Activated CD4-positive, alpha-beta T cell treated with anti-CD3 and anti-CD28 coated beads for 4 hours (primary cell): ENCODE data around the gene STUM.
"Not testable (repeated sequence)": the region's sequence is repeated elsewhere in the genome, so short reads cannot be mapped to it uniquely, and the experiment has no call there.

ENCODE experiments used
- DNase-seq, 2 donors: peaks; one replicate each; pipeline ENCODE4 v3.0.0-alpha.2; 2020

Gene STUM

DNA sequence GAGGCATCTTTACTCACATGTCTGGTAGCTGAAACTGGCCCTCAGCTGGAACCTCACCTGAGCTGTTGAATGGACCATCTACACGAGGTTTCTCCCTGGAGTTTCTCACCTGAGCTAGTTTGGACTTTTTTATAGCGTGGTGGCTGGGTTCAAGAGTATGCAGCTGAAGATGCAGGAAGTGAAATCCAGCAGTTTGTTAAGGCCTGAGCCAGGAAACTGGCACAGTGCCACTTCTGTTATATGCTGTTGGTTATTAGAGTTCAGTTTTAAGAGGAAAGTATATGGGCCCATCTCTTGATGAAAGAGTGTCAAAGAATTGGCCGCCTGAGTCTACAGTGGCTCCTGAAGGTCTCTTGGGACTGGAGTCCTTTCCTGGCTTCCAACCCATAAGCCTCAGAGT is 35.6 kb downstream of the STUM start:
- DNase-seq: no peak

DNA sequence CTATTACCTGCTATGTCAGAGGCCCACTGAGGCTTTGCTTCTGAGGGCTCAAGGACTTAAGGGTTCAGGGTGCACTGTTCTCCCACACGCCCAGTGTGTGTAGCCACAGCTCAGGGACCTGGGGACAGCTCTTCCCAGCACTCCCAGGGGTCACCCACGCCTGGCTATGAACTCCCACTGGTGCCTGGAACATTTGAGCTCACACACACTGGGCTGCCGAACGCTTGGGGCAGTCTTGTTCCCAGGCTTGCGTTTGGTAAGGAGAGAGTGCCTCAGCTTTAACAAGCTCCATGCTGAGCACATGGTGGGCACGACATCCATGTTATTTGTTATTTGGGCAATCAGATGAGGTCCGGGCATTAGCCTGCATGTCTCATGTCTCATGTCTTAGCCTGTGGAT is 37.6 kb downstream of the STUM start:
- DNase-seq: no peak

DNA sequence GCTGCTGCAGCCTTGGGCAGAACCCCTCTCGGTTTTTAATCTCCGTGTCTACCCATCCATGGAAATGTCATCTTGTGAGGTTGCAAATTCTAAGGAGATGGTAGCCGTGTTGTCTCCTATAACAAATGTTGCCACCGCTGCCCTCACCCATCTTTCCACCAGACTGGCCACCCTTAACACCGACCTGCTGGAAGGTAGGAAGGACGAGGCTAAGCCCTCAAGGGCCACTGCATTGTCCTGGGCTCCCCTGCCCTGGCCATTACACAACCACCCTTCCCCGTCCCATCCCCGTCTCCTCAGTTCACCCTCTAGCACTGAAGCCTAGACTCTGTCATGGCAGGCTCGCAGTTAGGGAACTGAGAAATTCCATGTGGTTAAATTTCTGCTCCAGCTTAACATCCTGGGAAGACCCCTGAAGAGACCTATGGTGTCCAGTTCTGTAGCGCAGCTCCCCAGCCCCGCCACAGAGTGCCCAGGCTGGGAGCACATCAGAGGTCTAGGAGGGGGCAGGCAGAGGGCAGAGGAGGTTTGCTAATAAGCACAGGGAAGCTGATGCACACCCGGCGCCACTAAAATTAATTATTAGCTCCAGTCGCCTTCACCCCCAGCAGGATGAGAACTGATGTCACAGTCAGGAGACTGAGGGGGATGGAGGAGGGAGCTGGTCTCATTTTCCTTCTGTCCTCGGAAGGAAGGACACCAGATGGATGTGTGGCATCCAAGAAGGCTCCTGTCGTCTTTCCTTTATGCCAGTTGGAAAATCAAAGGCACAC is 38.3 kb downstream of the STUM start:
- DNase-seq: no peak

DNA sequence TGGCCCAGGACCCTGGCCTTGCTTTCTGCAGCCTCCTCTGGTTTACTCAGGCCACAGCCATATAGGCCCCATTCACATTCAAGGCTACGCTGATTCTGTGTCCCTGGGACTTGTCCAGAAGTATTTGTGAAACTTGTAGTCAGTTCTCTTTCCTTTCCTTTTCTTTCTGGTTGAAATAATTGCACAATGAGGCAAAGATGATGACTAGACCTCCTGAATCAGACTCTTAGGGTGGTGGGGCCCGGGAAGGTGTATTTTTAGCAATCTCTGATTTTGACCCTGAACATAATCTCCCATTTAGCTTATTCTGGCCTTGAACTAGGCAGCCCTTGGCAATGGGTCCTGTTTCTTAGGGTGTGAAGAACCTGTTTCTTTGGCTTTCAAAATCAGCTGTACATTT is 39.9 kb downstream of the STUM start:
- no peak for DNase-seq

DNA sequence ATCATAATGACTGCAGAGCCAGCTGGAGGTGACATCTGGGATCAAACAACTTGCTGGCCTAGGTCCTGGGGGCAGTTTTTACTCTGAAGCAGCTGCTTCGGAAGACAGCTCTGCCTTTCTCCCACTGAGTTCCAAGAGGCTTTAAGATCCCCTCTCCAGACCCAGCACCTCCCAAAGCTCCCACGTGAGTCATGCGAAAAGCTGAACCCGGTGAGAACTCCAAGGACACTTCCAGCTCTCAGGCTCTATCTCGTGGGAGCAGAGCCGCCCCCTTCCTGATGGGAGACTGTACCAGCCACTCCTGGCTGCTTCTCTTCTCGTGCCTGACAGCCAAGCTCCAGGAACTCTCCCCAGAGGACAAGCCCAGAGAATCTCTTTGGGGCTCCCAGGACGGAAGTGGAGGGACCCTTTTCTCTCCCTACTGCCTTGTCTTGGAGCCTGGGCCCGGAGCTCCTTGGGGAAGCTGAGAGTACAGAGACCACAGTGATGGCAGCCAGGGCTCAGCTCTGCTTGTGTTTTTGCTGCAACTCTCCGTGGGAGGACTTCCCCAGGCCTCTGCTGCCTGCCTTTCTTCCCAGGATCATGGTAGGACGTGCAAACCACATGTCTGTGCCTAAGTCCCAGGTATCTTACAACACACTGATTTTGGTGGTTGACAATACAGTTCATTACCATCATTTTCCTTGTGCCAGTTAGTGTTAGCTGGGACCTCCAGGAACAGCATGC is 40.6 kb downstream of the STUM start:
- no peak for DNase-seq

DNA sequence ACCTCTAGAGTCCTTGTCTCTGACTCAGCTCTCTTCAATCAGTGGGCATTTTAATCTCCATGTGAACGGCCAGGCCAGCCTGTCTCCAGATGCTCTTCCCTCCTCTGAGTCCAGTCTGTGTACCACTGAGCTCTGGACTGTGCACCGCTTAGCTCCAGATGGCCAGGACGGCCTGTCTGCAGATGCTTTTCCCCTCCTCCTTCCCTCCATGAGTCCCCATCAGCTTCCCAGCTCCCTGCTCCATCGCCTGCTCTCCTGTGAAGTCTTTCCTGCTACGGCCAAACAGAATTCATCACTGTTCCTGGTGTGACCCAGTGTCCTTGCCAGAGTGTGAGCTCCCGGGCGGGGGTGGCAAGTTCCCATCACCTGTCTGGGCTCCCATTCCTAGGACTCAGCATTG is 42.0 kb downstream of the STUM start:
- DNase-seq: no peak

DNA sequence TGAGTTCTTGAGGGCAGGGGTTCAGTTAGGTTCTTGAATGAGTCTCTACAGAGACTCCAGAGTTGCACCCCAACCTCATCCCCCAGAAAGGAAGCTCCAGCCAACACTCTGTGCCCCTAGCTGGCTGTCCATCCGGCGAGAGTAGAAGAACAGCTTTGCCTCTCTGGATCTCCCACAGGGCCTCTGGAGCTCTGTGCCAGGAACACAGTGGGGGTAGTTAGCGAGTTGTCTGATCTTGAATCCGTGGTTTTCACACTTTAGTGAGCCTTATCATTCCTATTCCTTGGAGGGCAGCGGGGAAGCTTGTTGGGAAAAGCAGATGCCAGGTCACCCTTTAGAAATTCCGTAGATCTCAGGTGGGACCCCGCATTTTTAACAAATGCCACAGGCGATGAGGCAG is 45.0 kb downstream of the STUM start:
- DNase-seq: no peak

DNA sequence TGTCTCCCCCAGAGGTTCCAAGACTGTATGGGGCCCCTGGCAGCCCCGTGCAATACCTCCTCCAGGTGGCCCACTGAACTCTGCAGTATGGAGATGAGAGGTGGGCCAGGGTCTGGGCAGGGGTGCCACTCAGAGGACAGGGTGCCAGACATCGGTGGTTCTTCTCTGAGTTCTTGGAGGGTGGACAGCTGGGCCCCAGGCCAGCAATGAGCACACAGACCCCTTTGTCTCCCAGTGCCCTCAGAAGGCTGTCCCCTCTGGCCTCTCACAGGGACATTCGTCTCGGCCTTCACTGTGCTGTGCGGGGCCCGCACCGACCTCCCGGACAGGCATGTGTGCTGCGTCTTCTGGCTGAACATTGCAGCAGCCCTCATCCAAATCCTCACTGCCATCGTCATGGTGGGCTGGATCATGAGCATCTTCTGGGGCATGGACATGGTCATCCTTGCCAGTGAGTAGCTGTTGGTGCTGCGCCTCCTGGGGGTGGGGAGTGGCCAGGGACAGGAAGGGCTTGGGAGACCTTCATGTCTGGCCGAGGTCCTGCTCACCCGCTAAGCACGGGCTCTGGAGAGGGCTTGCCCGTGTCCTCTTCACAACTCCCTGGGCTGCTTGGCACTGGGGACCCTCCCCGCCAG is 48.1 kb downstream of the STUM start:
- no peak for DNase-seq

DNA sequence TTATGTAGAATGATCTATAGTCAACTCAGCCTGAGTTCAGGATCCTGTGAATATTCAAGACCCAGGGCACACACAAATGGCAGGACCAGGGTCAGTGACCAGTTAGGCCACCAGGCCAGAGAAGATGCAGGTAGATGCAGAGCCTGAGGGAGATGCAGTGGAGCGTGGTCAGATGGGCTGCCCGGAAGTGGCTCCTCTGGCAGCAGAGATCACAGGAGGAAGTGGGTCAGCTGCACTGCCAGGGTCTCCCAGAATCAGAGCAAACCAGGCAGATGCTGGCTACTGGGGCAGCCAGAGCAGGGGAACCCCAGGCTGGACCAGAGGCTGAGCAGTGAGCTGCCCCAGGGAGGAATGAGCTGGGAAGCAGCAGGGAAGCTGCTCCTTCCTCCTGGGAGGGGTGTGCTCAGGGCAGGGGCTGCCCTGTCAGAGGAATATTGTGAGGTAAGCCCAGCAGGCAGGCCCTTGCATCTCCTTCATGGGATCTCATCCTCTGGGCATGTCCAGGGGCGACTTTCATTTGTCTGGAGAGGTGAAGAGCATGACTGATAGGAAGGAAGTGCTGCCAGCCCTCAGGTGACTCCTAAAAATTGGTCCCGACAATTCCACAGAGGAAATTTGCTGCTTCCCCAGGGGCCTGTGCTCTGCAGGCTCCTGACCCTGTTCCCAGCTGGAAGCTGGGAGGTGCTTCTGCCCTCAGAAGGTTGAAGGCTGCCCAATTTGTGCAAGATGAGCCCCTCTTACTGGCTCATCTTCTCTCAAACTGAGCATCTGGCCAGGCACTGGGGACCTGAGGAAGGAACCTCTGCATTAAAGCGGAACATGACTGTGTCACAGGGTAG is 49.3 kb downstream of the STUM start:
- no peak for DNase-seq

DNA sequence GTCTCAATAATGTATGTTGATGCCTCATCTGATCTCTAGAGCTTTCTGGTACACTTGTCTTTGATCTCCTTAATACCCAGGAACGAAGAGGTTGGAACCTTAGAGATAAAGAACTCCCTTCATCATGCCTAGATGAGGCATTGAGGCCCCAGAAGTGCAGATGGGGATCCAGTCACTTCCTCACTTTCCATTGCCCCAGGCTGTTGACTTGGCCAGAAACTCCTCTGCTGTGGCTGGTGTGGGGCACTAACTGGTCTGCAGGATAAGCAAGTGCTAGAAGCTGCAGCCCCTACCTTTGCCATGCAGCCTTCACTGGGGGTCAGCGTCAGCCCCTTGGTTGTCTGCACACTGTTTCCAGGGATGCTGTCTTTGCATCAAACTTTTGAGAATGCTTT is 49.9 kb downstream of the STUM start:
- DNase-seq: no peak

DNA sequence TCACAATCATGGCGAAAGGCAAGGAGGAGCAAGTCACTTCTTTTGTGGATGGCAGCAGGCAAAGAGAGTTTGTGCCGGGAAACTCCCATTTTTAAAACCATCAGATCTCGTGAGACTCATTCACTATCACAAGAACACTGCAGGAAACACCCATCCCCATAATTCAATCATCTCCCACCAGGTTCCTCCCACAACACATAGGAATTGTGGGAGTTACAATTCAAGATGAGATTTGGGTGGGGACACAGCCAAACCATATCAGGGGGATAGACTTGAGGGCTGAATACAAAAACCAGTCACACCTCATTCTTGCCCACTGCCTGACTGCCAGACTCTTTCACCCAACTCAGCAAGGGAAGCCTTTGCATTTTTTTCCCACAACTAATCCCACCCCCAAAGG is 50.4 kb downstream of the STUM start:
- not testable (repeated sequence) for DNase-seq

DNA sequence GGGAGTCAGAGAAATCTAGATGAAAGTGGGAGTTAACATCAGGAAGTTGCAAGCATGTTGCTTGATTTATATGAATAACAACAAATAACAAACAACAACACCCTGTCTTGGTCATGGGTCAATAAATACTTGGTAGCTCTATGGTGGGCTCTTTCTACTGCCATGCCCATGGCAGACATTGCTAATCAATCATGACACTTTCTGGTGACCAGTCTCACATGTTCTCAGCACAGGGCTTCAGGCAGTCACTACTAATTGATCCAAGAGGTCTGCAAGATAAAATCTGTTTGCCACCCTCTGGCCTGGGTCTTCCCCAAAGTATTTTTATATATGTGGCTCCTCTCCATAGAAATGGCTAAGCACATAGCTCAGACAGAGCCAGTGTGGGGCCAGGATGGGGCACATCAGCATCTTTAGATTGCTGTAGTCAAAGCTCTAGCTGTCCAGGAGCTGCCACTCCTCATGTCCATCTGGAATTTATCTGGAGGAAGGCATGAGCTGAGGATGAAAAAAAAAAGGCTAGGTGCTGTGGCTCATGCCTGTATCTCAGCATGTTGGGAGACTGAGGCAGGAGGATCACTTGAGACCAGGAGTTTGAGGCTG is 51.2 kb downstream of the STUM start:
- no peak for DNase-seq

DNA sequence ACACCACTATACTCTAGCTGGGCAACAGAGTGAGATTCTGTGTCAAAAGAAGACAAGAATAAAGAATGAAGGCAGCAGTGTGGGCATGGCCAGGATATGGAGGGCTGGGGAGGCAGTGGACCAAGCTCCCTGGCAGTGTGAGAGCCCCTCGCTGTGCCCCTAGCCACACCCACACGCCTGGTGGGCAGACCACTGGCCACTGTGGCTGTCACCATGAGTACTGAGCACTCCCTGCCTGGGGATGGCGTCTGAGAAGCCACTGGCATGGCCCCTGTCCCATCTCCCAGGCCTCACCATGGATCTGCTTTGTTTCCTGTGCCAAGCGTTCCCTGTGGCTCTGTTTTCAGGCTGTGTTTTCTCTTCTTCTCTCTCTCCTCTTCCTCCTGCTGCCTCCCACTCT is 51.7 kb downstream of the STUM start:
- DNase-seq: no peak

DNA sequence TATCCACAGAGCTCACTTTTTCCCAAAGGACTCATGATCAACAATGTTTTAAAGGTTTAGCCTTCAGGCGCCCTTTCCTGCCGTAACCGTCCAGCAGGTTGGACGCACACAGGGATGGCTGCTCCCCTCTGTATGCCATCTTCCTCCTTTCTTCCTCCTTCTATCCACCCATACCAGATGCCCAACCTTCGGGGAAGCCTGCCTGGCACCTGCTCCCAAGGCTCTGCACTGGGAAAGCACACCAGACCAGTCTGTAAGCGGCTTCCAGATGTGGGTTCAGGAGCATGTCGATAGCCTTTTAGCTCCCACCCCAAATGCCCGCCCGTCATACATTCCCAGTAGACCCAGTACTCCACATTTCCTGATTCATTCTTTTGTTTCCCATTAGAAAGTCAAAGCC is 52.9 kb downstream of the STUM start:
- no peak for DNase-seq

DNA sequence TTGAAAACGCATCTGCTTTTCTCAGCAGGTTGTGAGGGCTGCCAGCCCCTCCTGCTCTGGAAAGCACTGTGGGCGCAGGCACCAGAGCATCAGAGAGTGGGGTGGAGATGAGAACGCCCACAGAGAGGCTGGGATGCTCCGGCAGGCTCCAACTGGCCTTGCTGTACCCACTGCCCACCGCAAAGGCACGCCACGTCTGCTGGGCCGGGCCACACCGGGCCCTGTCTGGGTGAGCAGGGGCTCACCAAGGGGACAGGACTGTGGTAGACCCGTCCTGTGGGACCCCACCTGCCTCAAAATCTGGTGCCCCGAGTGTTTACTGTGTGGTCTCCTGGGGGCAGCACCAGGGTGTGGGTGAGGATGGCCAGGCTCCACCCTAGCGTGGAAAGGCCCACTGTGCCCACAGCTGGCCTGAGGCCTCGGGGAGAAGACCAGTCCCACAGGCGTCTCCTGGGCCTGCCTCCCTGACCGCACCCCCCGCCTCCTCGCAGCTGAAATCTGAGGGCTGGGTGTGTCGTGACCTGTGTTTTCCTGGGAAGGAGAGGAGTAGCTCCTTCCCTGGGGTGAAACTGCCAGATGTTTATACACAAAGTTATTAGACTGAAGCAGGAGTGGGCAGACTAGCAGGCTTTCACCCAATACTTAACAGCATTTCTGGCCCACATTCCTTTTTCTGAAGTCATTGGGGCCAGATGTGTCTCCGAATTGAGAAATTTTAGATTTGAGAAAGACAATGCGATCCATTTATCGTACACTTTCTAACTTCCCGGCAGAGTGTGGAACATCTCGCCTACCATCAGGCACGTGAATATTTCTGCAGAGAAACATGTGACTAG is 53.8 kb downstream of the STUM start:
- DNase-seq: no peak

DNA sequence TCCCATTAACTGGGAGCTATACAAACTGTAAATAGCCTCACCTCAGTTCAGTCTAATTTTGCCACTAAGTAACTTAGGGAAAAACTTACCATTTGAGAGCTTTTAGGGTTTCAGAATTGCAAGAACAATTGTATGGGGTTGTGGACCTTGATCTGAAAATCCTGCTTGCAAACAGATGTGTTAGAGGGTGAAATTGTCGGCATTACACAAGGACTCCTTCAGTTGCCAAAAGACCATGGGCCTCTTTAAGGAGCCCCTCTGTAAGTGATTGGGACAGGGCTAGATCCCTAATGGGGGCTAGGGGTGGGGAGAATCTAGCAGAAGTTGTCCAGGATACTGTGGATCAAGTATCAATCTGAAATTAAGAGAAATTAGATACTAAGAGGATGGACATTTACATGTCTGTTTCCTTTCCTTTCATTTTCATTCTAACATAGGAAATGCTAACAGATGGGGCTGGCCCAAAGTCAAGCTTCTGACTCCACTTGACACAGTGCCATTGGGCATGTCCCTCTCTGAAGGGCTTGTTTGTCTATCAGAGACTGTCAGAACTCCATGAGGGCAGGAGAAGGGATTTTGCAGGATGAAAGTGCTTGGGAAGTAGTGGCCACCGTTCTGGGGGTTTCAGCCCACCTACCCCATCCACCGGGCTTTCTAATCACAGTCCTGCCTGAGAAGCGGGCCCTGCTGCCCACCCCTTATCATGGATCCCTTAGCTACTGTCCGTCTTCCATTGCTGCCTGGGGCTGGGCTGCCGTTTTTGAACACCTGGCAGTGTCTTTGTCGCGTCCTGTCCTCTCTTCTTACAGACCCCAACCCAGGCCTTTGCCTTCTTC is 54.7 kb downstream of the STUM start:
- no peak for DNase-seq

DNA sequence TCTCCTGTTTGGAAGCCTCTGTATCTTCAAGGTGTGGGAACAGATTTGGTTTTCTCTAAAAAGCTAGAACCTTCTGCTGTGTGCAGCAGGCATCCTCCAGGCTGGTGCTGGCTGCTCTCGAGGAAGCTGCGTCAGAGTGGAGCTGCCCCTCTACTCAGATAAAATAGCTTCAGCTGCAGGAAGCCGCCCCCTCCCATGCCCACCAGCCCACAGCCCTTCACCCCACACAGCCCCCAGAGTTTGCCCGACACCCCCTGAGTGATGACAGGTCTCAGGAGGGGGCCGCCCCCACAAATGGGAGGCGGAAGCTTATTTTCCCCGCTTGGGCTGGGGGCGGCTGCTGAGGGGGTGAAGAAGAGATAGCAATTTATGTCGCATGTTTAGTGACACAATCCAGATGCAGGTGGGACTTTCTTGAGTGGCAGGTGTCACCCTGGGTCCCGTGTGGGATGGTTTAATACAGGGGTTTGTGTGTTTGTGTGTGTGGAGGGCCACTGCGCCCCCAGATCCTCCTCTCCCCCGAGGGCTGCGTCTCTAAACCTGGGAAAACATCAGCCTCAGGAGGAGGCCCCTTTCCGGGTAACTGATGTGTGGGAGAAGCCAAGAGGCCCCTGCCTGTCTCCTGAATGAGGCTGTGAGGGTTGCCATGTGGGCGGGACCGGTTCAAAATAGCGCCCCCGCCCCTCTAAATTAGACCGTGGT is 55.4 kb downstream of the STUM start:
- DNase-seq: no peak

DNA sequence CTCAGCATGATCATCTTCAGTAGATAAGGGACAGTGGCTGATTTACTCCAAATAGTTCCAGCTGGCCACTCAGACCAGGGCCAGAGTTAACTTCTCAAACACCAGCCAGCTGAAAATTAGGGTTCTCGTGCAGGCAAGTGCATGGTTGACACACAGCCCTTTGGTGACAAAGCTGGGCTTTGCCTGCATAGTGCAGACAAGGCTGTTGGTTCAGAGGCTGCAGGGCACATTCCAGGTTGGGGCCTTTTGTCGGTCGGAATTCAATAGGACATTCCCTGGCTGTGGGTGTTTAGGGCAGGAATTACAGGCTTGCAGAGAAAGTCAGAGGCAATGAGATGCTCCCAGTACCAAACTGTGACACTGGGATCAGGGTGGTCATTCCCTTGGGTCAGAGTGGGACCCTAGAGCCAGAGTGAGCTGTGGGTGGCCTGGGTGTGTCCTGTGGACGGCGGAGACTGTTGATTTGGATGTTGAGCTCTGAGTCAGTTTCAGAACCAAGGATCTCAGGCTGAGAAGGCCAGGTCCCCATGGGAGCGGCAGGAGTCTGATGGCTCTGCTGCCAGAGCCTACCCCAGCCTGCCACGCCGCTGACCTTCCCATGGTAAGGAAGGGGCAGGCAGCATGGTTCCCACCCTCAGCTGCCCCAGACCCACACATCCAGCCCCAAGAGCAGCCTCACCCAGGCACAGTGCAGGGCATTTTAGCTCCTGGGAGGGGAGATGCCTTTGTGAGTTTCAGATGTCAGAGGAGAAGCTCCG is 56.2 kb downstream of the STUM start:
- no peak for DNase-seq

DNA sequence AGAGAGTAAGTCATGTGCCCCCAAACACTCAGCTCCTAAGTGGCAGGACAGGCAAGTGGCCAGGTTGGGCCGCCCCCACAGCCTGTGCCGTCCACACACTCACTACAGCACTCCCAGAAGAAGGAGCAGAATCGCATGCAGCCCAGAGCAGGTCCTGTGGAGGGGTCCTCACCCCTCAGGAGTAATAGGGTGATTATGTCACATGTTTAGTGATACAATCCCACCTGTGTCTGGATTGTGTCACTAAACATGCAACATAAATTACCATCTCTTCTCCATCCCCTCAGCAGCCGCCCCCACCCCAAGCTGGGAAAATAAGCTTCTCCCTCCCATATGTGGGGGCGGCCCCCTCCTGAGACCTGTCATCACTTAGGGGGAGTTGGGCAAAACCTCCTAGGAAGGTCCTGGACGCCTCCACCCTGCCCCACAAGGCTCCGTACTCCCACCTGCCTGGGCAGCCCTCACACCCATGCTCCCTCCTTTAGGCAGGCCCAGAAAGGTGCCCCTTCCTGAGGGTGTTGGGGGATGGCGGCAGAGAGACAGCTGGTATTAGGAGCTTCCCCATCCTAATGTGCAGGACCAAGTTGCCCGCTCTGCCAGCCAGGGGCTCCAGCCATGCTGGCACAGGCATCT is 56.9 kb downstream of the STUM start:
- DNase-seq: no peak
